Panc1 (cell line): ENCODE results near the gene DBH. TPM values are rescaled to one million over a fixed set of nuclear protein-coding genes. Genes with fewer than 3 reads are reported as not detected.

Experiments
- ATAC-seq: fragments of 200-7000 bp; cut with Tn5 transposase; 2 replicates; pipeline ENCODE4 v1.9.1; 2020; ENCODE audit warnings: mild to moderate bottlenecking, moderate library complexity
- BruUV-seq: library from RNA; stranded (reverse); fragments of 400-500 nt; replicated peaks from 2 replicates; lab custom pipeline; 2021; lab: Mats Ljungman, UMichigan
- CTCF ChIA-PET: fragments of 300-600 bp; sonication (Branson Sonifier 250); formaldehyde crosslinking; loops from one replicate; lab custom pipeline; 2022; ENCODE audit warnings: antibody characterized with exemption; lab: Charles Lee
- POLR2A ChIA-PET: fragments of 300-600 bp; sonication (Branson Sonifier 250); formaldehyde crosslinking; loops from one replicate; lab custom pipeline; 2022; ENCODE audit warnings: antibody characterized with exemption; lab: Charles Lee
- DNase-seq: peaks from one replicate; pipeline ENCODE4 v3.0.0-alpha.2; 2010; ENCODE audit warnings: low read depth, low spot score
- H3K27ac ChIP-seq: 2 replicates; pipeline ENCODE4 v1.5.1; 2011; ENCODE audit warnings: mild to moderate bottlenecking, low read length, inconsistent platforms
- H3K27me3 ChIP-seq: fragments of 200-500 bp; sonication (Bioruptor generic); 2 replicates; pipeline ENCODE4 v1.6.0; 2014; ENCODE audit warnings: low read length, inconsistent platforms; ENCODE audit not compliant: control insufficient read depth, insufficient read depth
- H3K36me3 ChIP-seq: fragments of 200-500 bp; sonication (Bioruptor generic); 2 replicates; pipeline ENCODE4 v1.5.1; 2014; ENCODE audit warnings: inconsistent platforms, mild to moderate bottlenecking, low read length, moderate library complexity; ENCODE audit not compliant: control insufficient read depth, insufficient read depth
- H3K4me1 ChIP-seq: 2 replicates; pipeline ENCODE4 v1.5.1; 2011; ENCODE audit warnings: inconsistent platforms, mild to moderate bottlenecking, low read length, moderate library complexity; ENCODE audit not compliant: control insufficient read depth, insufficient read depth
- H3K4me3 ChIP-seq, 2 experiments: 2 replicates each; pipeline ENCODE4 v1.5.1; 2011 to 2012; ENCODE audit warnings: low read depth in 2 of 2, low read length in 2 of 2, mild to moderate bottlenecking in 2 of 2, inconsistent platforms in 1 of 2, moderate library complexity in 1 of 2
- H3K9me3 ChIP-seq: fragments of 200-500 bp; sonication (Bioruptor generic); 2 replicates; pipeline ENCODE4 v1.5.1; 2014; ENCODE audit warnings: low read depth, mild to moderate bottlenecking, inconsistent platforms, low read length, moderate library complexity; ENCODE audit not compliant: control insufficient read depth, insufficient read depth
- CTCF ChIP-seq: fragments of 450-650 bp; IDR thresholded peaks from 2 replicates; pipeline ENCODE4 v1.5.1; 2017; ENCODE audit warnings: mild to moderate bottlenecking
- POLR2AphosphoS5 ChIP-seq: IDR thresholded peaks from 2 replicates; pipeline ENCODE4 v1.6.1; 2012; ENCODE audit warnings: mild to moderate bottlenecking, low read depth, low read length, moderate library complexity
- REST ChIP-seq, 2 experiments: IDR thresholded peaks; 2 replicates each; pipeline ENCODE4 v1.6.1; 2011 to 2012; ENCODE audit warnings: low read depth in 2 of 2, control low read depth in 1 of 2, low read length in 1 of 2, mild to moderate bottlenecking in 1 of 2, moderate library complexity in 1 of 2; ENCODE audit not compliant: insufficient read depth in 1 of 2
- SIN3A ChIP-seq: IDR thresholded peaks from 2 replicates; pipeline ENCODE4 v1.6.1; 2012; ENCODE audit warnings: low read depth, mild to moderate bottlenecking, low read length, moderate library complexity, borderline replicate concordance; ENCODE audit not compliant: insufficient read depth
- TCF7L2 ChIP-seq: IDR thresholded peaks from 2 replicates; pipeline ENCODE4 v1.6.1; 2011; ENCODE audit warnings: mild to moderate bottlenecking, low read depth, low read length, inconsistent platforms
- in situ Hi-C: cut with HindIII; loops from 2 replicates; pipeline ENCODE4 v1.10.0; 2016; ENCODE audit warnings: low sequenced_read_pairs, low pct_unique_long_range_greater_than_20kb
- intact Hi-C: fragments of 100-400 bp; cut with micrococcal nuclease; formaldehyde crosslinking; loops from one replicate; pipeline ENCODE4 v1.10.0; 2022; ENCODE audit not compliant: unreplicated experiment
- total RNA-seq: library from RNA; stranded (reverse); gene quantifications from one replicate; pipeline ENCODE4 v1.2.1, GENCODE V29; 2021; ENCODE audit not compliant: unreplicated experiment

Gene DBH
- total RNA-seq, 1 experiment from 2014 or later: not detected

- in situ Hi-C loops: no loop called here
- CTCF ChIA-PET: no interaction called here
- no peaks in the 10 kb centered on the region for H3K36me3 ChIP-seq
Measured at GRCh38 chr9:133598978-133599377, 37.2 kb upstream of the DBH start.

GRCh38 chr9:133599470-133600173 is 36.5 kb upstream of the DBH start:
- H3K36me3 ChIP-seq: no peaks in the 10 kb centered on the region
- no peak for DNase-seq
- intact Hi-C loops: no loop called here
- BruUV-seq: no TSS peak
- POLR2A ChIA-PET: no interaction called here
- TF ChIP-seq POLR2AphosphoS5 (no peak), TCF7L2 (no peak), REST (IDR thresholded peaks at IDR 0.05; ENCODE audit: insufficient read depth in 1 of 2, low read depth in 2 of 2, low read length in 1 of 2) (no peak), SIN3A (no peak)
- CTCF ChIA-PET: no interaction called here
- in situ Hi-C loops: no loop called here
- H3K4me3 ChIP-seq: no peak overlapping the region
- ATAC-seq: no peak
- H3K9me3 ChIP-seq: peaks cover 6% of the 10 kb centered on the region
- H3K27ac ChIP-seq: no peak overlapping the region
- H3K4me1 ChIP-seq: no peaks in the 10 kb centered on the region
- no peaks in the 10 kb centered on the region for H3K27me3 ChIP-seq

More at GRCh38 chr9:133598978-133599377, 37.2 kb upstream of the DBH start:
- intact Hi-C loops: no loop called here
- ATAC-seq: no peak
- Histone ChIP-seq H3K27me3 (no peaks in the 10 kb centered on the region), H3K9me3 (peaks cover 6% of the 10 kb centered on the region), H3K4me1 (no peaks in the 10 kb centered on the region), H3K27ac (no peak overlapping the region), H3K4me3 (no peak overlapping the region)
- TF ChIP-seq REST (IDR thresholded peaks at IDR 0.05; ENCODE audit: insufficient read depth in 1 of 2, low read depth in 2 of 2, low read length in 1 of 2) (no peak), CTCF (no peak), TCF7L2 (no peak), SIN3A (no peak), POLR2AphosphoS5 (no peak)
- no peak for DNase-seq
- POLR2A ChIA-PET: no interaction called here
- BruUV-seq: no TSS peak
